Renal cortex interstitium (tissue), 15 donors: ENCODE measurements around the gene SERPINB12. TPM values are rescaled to one million over a fixed set of nuclear protein-coding genes. Genes with fewer than 3 reads are reported as not detected.

Experiments used
- DNase-seq, 11 donors: peaks; one replicate each; pipeline ENCODE4 v3.0.0-alpha.2; 2013; ENCODE audit warnings: low read depth in 9 of 11, low spot score in 4 of 11; ENCODE audit errors: extremely low read depth in 1 of 11
- long read RNA-seq, 16 experiments: transcript quantifications; one replicate each; lab custom pipeline, GENCODE V29; 2026
- polyA plus RNA-seq, 3 donors: library from polyadenylated mRNA; unstranded; fragments of 120-200 nt; gene quantifications; one replicate each; pipeline ENCODE4 v1.2.1, GENCODE V29; 2013; ENCODE audit not compliant: insufficient read length in 3 of 3

Gene SERPINB12
- polyA plus RNA-seq, result not detected
- long read RNA-seq, donor 1, result 0 reads
- long read RNA-seq, donor 2, result 0 reads
- long read RNA-seq, donor 3, result 0 reads
- long read RNA-seq, donor 4, result 0 reads
- long read RNA-seq, donor 5, result 0 reads
- long read RNA-seq, donor 6, result 0 reads
- long read RNA-seq, donor 7, result 0 reads
- long read RNA-seq, donor 8, result 0 reads
- long read RNA-seq, donor 9, result 0 reads
- long read RNA-seq, donor 10, result 0 reads
- long read RNA-seq, donor 11, result 0 reads
- long read RNA-seq, donor 12, result 0 reads
- long read RNA-seq, donor 13, result 0 reads
- long read RNA-seq, donor 14, result 0 reads
- long read RNA-seq, donor 15, result 0 reads
- long read RNA-seq, donor 16, result 0 reads

- DNase-seq, result no peak
These were observed at the start of gene SERPINB12 for GRCh38 chr18:63542069-63542468. Gene SERPINB12, plus strand, starts transcription at chr18:63542369. Its CDS starts 13,791 bp downstream, at chr18:63556160.

- DNase-seq, result no peak
These were observed 49.3 kb upstream of the SERPINB12 start for GRCh38 chr18:63492851-63493250.

GRCh38 chr18:63495675-63496074 is 46.5 kb upstream of the SERPINB12 start:
- no peak for DNase-seq

- DNase-seq, result no peak
These were observed 36.4 kb upstream of the SERPINB12 start for GRCh38 chr18:63505566-63506335.

- DNase-seq, result no peak
These were observed 35.9 kb upstream of the SERPINB12 start for GRCh38 chr18:63506336-63506646.

- no peak for DNase-seq
These were observed 33.6 kb upstream of the SERPINB12 start for GRCh38 chr18:63508596-63508995.

GRCh38 chr18:63511285-63511684 is 30.9 kb upstream of the SERPINB12 start:
- DNase-seq, result peak in 3 of 11 donors; percentile 17 to 37 (median 18)

GRCh38 chr18:63514326-63514725 is 27.8 kb upstream of the SERPINB12 start:
- DNase-seq, result no peak

GRCh38 chr18:63514888-63515678 is 27.1 kb upstream of the SERPINB12 start:
- no peak for DNase-seq

- DNase-seq, result no peak
These were observed 26.4 kb upstream of the SERPINB12 start for GRCh38 chr18:63515801-63516200.

GRCh38 chr18:63518178-63519012 is 23.8 kb upstream of the SERPINB12 start:
- DNase-seq, result peak; percentile 62 to 82 (median 73)

- DNase-seq, result no peak
These were observed 22.0 kb upstream of the SERPINB12 start for GRCh38 chr18:63520053-63520685.

- no peak for DNase-seq
These were observed 18.5 kb upstream of the SERPINB12 start for GRCh38 chr18:63523660-63524059.

- DNase-seq, result no peak
These were observed 14.9 kb upstream of the SERPINB12 start for GRCh38 chr18:63527251-63527650.

GRCh38 chr18:63528863-63529492 is 13.2 kb upstream of the SERPINB12 start:
- no peak for DNase-seq

GRCh38 chr18:63532471-63532870 is 9.7 kb upstream of the SERPINB12 start:
- DNase-seq, result no peak

GRCh38 chr18:63534615-63535014 is 7.6 kb upstream of the SERPINB12 start:
- no peak for DNase-seq

- peak in 2 of 11 donors; percentile 20 to 31 for DNase-seq
These were observed 2.2 kb upstream of the SERPINB12 start for GRCh38 chr18:63539904-63540510.
